HCT116 (cell line): ENCODE data around the gene COL5A1. TPM values are rescaled to one million over a fixed set of nuclear protein-coding genes. Genes with fewer than 3 reads are reported as not detected.

Experiments used
- ATAC-seq: fragments of 200-7000 bp; cut with Tn5 transposase; 2 replicates; pipeline ENCODE4 v1.9.1; 2020; ENCODE audit warnings: mild to moderate bottlenecking, moderate library complexity
- BruUV-seq: library from RNA; stranded (reverse); fragments of 400-500 nt; replicated peaks from 2 replicates; lab custom pipeline; 2021; lab: Mats Ljungman, UMichigan
- CTCF ChIA-PET: fragments of 300-600 bp; sonication (Branson Sonifier 250); formaldehyde crosslinking; loops from one replicate; lab custom pipeline; 2021; ENCODE audit warnings: antibody characterized with exemption; lab: Charles Lee
- POLR2A ChIA-PET: fragments of 300-600, 350-600 bp; sonication (Branson Sonifier 250); formaldehyde crosslinking; loops from one replicate; lab custom pipeline; 2021; ENCODE audit warnings: antibody characterized with exemption; lab: Charles Lee
- RAD21 ChIA-PET, 2 experiments: fragments of 300-600 bp; sonication (Branson Sonifier 250); formaldehyde crosslinking; loops; one replicate each; lab custom pipeline; 2023; ENCODE audit warnings: low total read pairs in 2 of 2; ENCODE audit not compliant: uncharacterized antibody in 2 of 2, unreplicated experiment in 2 of 2, low non-redundant PET in 1 of 2; lab: Charles Lee
- DNase-seq: peaks from one replicate; pipeline ENCODE4 v3.0.0-alpha.2; 2010; ENCODE audit warnings: low read depth, low spot score
- H2AFZ ChIP-seq: fragments of 200-600 bp; shearing (Covaris generic), sonication (generic); 2 replicates; pipeline ENCODE4 v1.6.1; 2017; ENCODE audit warnings: low read depth, mixed run types, mixed read lengths, antibody characterized with exemption, low read length; ENCODE audit not compliant: poor library complexity, severe bottlenecking
- H3K27ac ChIP-seq: 2 replicates; pipeline ENCODE4 v1.5.1; 2012; ENCODE audit warnings: low read depth, low read length
- H3K27me3 ChIP-seq: fragments of 200-600 bp; sonication (generic); 2 replicates; pipeline ENCODE4 v1.6.1; 2016; ENCODE audit warnings: mixed run types, low read length, mixed read lengths; ENCODE audit not compliant: insufficient read depth
- H3K36me3 ChIP-seq, 2 experiments: fragments of 200-500 bp in 1 of 2; fragments of 200-600 bp in 1 of 2; sonication (Bioruptor generic) in 1 of 2; sonication (generic) in 1 of 2; 2 replicates each; pipeline versions ENCODE4 v1.5.1 to v1.6.1; 2014 to 2016; ENCODE audit warnings: low read length in 2 of 2, inconsistent platforms in 1 of 2, mixed read lengths in 1 of 2, mixed run types in 1 of 2; ENCODE audit not compliant: insufficient read depth in 2 of 2, control insufficient read depth in 1 of 2
- H3K4me1 ChIP-seq, 2 experiments: fragments of 200-600 bp in 1 of 2; sonication (generic) in 1 of 2; 2 replicates each; pipeline versions ENCODE4 v1.5.1 to v1.6.1; 2012 to 2017; ENCODE audit warnings: low read length in 2 of 2, inconsistent platforms in 1 of 2, mild to moderate bottlenecking in 1 of 2, mixed read lengths in 1 of 2, mixed run types in 1 of 2, moderate library complexity in 1 of 2; ENCODE audit not compliant: insufficient read depth in 2 of 2, control insufficient read depth in 1 of 2
- H3K4me2 ChIP-seq: fragments of 200-600 bp; sonication (generic); 2 replicates; pipeline ENCODE4 v1.6.1; 2017; ENCODE audit warnings: mixed run types, low read length, mixed read lengths
- H3K4me3 ChIP-seq, 2 experiments: fragments of 200-600 bp in 1 of 2; sonication (generic) in 1 of 2; replicated peaks in 1 of 2; 2 replicates each; pipeline ENCODE4 v1.5.1; 2011 to 2016; ENCODE audit warnings: low read length in 2 of 2, control low read depth in 1 of 2, low read depth in 1 of 2, mild to moderate bottlenecking in 1 of 2, mixed read lengths in 1 of 2, mixed run types in 1 of 2
- H3K79me2 ChIP-seq: fragments of 200-600 bp; sonication (generic); 2 replicates; pipeline ENCODE4 v1.6.1; 2017; ENCODE audit warnings: mild to moderate bottlenecking, mixed run types, low read length, moderate library complexity, mixed read lengths; ENCODE audit not compliant: insufficient read depth
- H3K9ac ChIP-seq: fragments of 200-600 bp; sonication (generic); 2 replicates; pipeline ENCODE4 v1.6.1; 2016; ENCODE audit warnings: low read length, mixed read lengths
- H3K9me2 ChIP-seq: fragments of 200-600 bp; sonication (generic), shearing (Covaris generic); 2 replicates; pipeline ENCODE4 v1.6.1; 2017; ENCODE audit warnings: mixed run types, mild to moderate bottlenecking, moderate library complexity; ENCODE audit not compliant: insufficient read depth
- H3K9me3 ChIP-seq, 2 experiments: fragments of 200-500 bp in 1 of 2; fragments of 200-600 bp in 1 of 2; sonication (Bioruptor generic) in 1 of 2; sonication (generic) in 1 of 2; 2 replicates each; pipeline ENCODE4 v1.6.1; 2014 to 2017; ENCODE audit warnings: low read length in 2 of 2, mixed read lengths in 2 of 2, inconsistent platforms in 1 of 2, low read depth in 1 of 2, mild to moderate bottlenecking in 1 of 2, mixed run types in 1 of 2, moderate library complexity in 1 of 2; ENCODE audit not compliant: control insufficient read depth in 1 of 2, insufficient read depth in 1 of 2
- H4K20me1 ChIP-seq: fragments of 200-600 bp; sonication (generic), shearing (Covaris generic); 2 replicates; pipeline ENCODE4 v1.6.1; 2017; ENCODE audit warnings: mixed run types, mild to moderate bottlenecking, moderate library complexity; ENCODE audit not compliant: insufficient read depth
- CBX3 ChIP-seq: IDR thresholded peaks from 2 replicates; pipeline ENCODE4 v1.6.1; 2012; ENCODE audit warnings: low read depth
- CEBPB ChIP-seq: IDR thresholded peaks from 2 replicates; pipeline ENCODE4 v1.6.1; 2012; ENCODE audit warnings: low read depth
- EGR1 ChIP-seq: IDR thresholded peaks from 2 replicates; pipeline ENCODE4 v1.6.1; 2012; ENCODE audit warnings: low read depth
- JUND ChIP-seq: IDR thresholded peaks from 2 replicates; pipeline ENCODE4 v1.6.1; 2012
- POLR2AphosphoS5 ChIP-seq: IDR thresholded peaks from 2 replicates; pipeline ENCODE4 v1.6.1; 2011; ENCODE audit warnings: mild to moderate bottlenecking, low read depth, low read length, moderate library complexity
- SIN3A ChIP-seq: IDR thresholded peaks from 2 replicates; pipeline ENCODE4 v1.6.1; 2012; ENCODE audit warnings: low read depth
- SP1 ChIP-seq: IDR thresholded peaks from 2 replicates; pipeline ENCODE4 v1.6.1; 2012; ENCODE audit warnings: low read depth
- SRF ChIP-seq: IDR thresholded peaks from 2 replicates; pipeline ENCODE4 v1.6.1; 2012; ENCODE audit warnings: low read depth
- YY1 ChIP-seq: IDR thresholded peaks from 2 replicates; pipeline ENCODE4 v1.6.1; 2011; ENCODE audit warnings: low read length, low read depth, moderate library complexity, mild to moderate bottlenecking; ENCODE audit not compliant: insufficient replicate concordance; ENCODE audit errors: extremely low read depth
- ZBTB33 ChIP-seq: IDR thresholded peaks from 2 replicates; pipeline ENCODE4 v1.6.1; 2011; ENCODE audit warnings: mild to moderate bottlenecking, low read length, moderate library complexity; ENCODE audit not compliant: insufficient replicate concordance; ENCODE audit errors: extremely low read depth
- intact Hi-C: fragments of 100-400 bp; cut with micrococcal nuclease; formaldehyde crosslinking; loops from 2 replicates; pipeline ENCODE4 v1.10.0; 2022
- total RNA-seq: library from RNA; stranded (reverse); gene quantifications from one replicate; pipeline ENCODE4 v1.2.1, GENCODE V29; 2021; ENCODE audit not compliant: unreplicated experiment
- TF ChIP-seq, protein P1 (sequence below): IDR thresholded peaks from 2 replicates; pipeline ENCODE4 v1.6.1; 2012; ENCODE audit warnings: low read depth
- TF ChIP-seq, protein P2 (sequence below): IDR thresholded peaks from 2 replicates; pipeline ENCODE4 v1.6.1; 2012

COL5A1 gene
- total RNA-seq, 1 experiment from 2014 or later = 0.30 TPM

DNA sequence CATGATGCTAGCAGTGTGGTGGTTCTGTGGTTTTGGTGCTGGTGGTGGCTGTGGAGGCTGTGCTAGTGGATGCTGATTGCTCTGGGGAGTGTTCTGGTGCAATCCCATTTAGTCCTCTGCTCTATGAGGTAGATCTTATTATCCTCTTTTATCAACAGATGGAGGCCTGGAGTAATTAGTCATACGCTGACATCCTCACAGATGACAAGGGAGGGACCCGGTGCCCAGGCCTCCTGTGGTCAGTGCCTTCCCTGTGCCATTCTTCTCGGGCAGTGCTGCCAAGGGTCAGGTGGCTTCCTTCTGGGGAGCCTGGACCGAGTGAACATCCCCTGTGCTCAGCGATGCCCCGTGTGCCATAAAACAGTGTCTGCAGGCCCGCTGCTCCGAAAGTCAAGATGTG, 74.5 kb downstream of the COL5A1 start (continued):
- TF ChIP-seq, protein P1, sequence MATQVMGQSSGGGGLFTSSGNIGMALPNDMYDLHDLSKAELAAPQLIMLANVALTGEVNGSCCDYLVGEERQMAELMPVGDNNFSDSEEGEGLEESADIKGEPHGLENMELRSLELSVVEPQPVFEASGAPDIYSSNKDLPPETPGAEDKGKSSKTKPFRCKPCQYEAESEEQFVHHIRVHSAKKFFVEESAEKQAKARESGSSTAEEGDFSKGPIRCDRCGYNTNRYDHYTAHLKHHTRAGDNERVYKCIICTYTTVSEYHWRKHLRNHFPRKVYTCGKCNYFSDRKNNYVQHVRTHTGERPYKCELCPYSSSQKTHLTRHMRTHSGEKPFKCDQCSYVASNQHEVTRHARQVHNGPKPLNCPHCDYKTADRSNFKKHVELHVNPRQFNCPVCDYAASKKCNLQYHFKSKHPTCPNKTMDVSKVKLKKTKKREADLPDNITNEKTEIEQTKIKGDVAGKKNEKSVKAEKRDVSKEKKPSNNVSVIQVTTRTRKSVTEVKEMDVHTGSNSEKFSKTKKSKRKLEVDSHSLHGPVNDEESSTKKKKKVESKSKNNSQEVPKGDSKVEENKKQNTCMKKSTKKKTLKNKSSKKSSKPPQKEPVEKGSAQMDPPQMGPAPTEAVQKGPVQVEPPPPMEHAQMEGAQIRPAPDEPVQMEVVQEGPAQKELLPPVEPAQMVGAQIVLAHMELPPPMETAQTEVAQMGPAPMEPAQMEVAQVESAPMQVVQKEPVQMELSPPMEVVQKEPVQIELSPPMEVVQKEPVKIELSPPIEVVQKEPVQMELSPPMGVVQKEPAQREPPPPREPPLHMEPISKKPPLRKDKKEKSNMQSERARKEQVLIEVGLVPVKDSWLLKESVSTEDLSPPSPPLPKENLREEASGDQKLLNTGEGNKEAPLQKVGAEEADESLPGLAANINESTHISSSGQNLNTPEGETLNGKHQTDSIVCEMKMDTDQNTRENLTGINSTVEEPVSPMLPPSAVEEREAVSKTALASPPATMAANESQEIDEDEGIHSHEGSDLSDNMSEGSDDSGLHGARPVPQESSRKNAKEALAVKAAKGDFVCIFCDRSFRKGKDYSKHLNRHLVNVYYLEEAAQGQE = no peak
- TF ChIP-seq POLR2AphosphoS5 = no peak
- no peak for TF ChIP-seq SRF
- TF ChIP-seq CEBPB = no peak
- no peak for TF ChIP-seq SIN3A
- no peak for TF ChIP-seq EGR1
- TF ChIP-seq, protein P2, sequence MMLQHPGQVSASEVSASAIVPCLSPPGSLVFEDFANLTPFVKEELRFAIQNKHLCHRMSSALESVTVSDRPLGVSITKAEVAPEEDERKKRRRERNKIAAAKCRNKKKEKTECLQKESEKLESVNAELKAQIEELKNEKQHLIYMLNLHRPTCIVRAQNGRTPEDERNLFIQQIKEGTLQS = no peak

DNA sequence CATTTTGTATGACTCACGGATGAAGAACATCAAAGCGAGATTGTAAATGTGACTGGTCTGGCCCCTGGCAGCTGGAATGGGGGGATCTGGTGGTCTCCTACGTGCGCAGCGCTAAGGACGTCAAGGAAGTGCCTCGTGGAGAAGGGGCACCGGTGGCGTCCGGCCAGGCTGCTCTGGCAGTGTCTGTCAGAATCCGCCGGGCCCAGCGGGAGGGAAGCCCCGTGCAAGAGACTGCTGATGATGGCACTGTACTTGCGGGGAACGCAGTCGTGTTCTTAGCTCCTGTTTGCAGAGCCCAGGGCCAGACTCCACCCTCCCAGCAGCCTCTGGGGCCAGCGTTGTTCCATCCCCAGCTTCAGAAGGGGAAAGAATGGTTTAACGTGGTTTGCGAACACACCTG, 75.5 kb downstream of the COL5A1 start:
- no peak overlapping the region for H3K4me2 ChIP-seq
- CTCF ChIA-PET = no interaction called here
- BruUV-seq = no TSS peak

More for the DNA sequence above, 75.5 kb downstream of the COL5A1 start:
- POLR2A ChIA-PET = no interaction called here
- no peaks in the 10 kb centered on the region for H3K9me3 ChIP-seq
- H2AFZ ChIP-seq = no peak overlapping the region
- H3K4me1 ChIP-seq = no peaks in the 10 kb centered on the region
- H3K36me3 ChIP-seq = no peaks in the 10 kb centered on the region
- intact Hi-C loops = no loop called here
- ATAC-seq (no peak), DNase-seq (no peak)
- H3K4me3 ChIP-seq = no peak overlapping the region
- no peak for TF ChIP-seq CBX3
- TF ChIP-seq ZBTB33 = no peak
- TF ChIP-seq SP1 = no peak
- TF ChIP-seq YY1 = no peak
- TF ChIP-seq JUND = no peak
- H4K20me1 ChIP-seq = no peaks in the 10 kb centered on the region
- H3K9ac ChIP-seq = no peak overlapping the region
- RAD21 ChIA-PET = no interaction called here
- H3K27ac ChIP-seq = no peak overlapping the region
- H3K9me2 ChIP-seq = no peaks in the 10 kb centered on the region
- H3K27me3 ChIP-seq = peaks cover 5% of the 10 kb centered on the region; the same call in 1 of the 2 replicates
- H3K79me2 ChIP-seq = no peaks in the 10 kb centered on the region
